ENCODE measurements around the gene PPIP5K2. TPM values are rescaled to one million over a fixed set of nuclear protein-coding genes. Genes with fewer than 3 reads are reported as not detected.

Gene PPIP5K2
- total and polyA plus RNA-seq, 10 donors, result 22.3 to 79.8 (median 63.5) TPM

- Histone ChIP-seq H3K4me1 (no peaks in the 10 kb centered on the region), H3K36me3 (peaks cover 0 to 100% (median 39%) of the 10 kb centered on the region in 6 donors), H3K27me3 (replicated peaks in 1 of 7) (no peaks in the 10 kb centered on the region), H3K4me3 (no peak overlapping the region), H3K27ac (no peak overlapping the region), H3K9me3 (no peaks in the 10 kb centered on the region)
- TF ChIP-seq POLR2A (IDR thresholded peaks at IDR 0.05), result no peak
- no peak for TF ChIP-seq CTCF (IDR thresholded peaks at IDR 0.05 in 8 of 11, conservative IDR thresholded peaks at IDR 0.05 in 3 of 11)
- no peak for TF ChIP-seq POLR2AphosphoS5 (IDR thresholded peaks at IDR 0.05)
- intact Hi-C loops (cut with DNase I; ENCODE audit: low total_unique reads), result no loop called here
- WGBS, 5 donors, result 89 to 93% (median 91%) methylated on average over 4 of the region's 4 CpGs
- no peak for DNase-seq
Measured at GRCh38 chr5:103177543-103177942, 57.4 kb downstream of the PPIP5K2 start.

- intact Hi-C loops (cut with DNase I; ENCODE audit: low total_unique reads), result no loop called here
- Histone ChIP-seq H3K27me3 (replicated peaks in 1 of 7) (no peaks in the 10 kb centered on the region), H3K36me3 (peaks cover 0 to 100% (median 43%) of the 10 kb centered on the region in 6 donors), H3K4me1 (no peaks in the 10 kb centered on the region), H3K27ac (no peak overlapping the region), H3K4me3 (no peak overlapping the region), H3K9me3 (no peaks in the 10 kb centered on the region)
- WGBS, 5 donors, result 96 to 100% (median 98%) methylated on average over 2 of the region's 2 CpGs
- DNase-seq, result no peak
- no peak for TF ChIP-seq POLR2AphosphoS5 (IDR thresholded peaks at IDR 0.05)
- TF ChIP-seq CTCF (IDR thresholded peaks at IDR 0.05 in 8 of 11, conservative IDR thresholded peaks at IDR 0.05 in 3 of 11), result no peak
- no peak for TF ChIP-seq POLR2A (IDR thresholded peaks at IDR 0.05)
Measured at GRCh38 chr5:103178167-103178566, 58.1 kb downstream of the PPIP5K2 start.

- no peak overlapping the region for H3K4me3 ChIP-seq
- 93 to 98% (median 97%) methylated on average over 8 of the region's 8 CpGs for WGBS, 5 donors
- H3K27me3 ChIP-seq (replicated peaks in 1 of 7), result no peaks in the 10 kb centered on the region
- no peak for DNase-seq
- H3K4me1 ChIP-seq, result no peaks in the 10 kb centered on the region
- no peak overlapping the region for H3K27ac ChIP-seq
- TF ChIP-seq POLR2A (IDR thresholded peaks at IDR 0.05), result no peak
- TF ChIP-seq CTCF (IDR thresholded peaks at IDR 0.05 in 8 of 11, conservative IDR thresholded peaks at IDR 0.05 in 3 of 11), result no peak
- no peak for TF ChIP-seq POLR2AphosphoS5 (IDR thresholded peaks at IDR 0.05)
- H3K9me3 ChIP-seq, result no peaks in the 10 kb centered on the region
- intact Hi-C loops (cut with DNase I; ENCODE audit: low total_unique reads), result no loop called here
- peaks cover 0 to 99% (median 54%) of the 10 kb centered on the region in 6 donors for H3K36me3 ChIP-seq
Measured at GRCh38 chr5:103186152-103186551, 66.1 kb downstream of the PPIP5K2 start.

- H3K27me3 ChIP-seq (replicated peaks in 1 of 7), result no peaks in the 10 kb centered on the region
- H3K27ac ChIP-seq, result no peak overlapping the region
- H3K9me3 ChIP-seq, result no peaks in the 10 kb centered on the region
- no peak for DNase-seq
- intact Hi-C loops (cut with DNase I; ENCODE audit: low total_unique reads), result no loop called here
- H3K36me3 ChIP-seq, result peaks cover 0 to 99% (median 46%) of the 10 kb centered on the region in 6 donors
- WGBS, 5 donors, result 88 to 98% (median 92%) methylated on average over 1 of the region's 1 CpG
- H3K4me1 ChIP-seq, result no peaks in the 10 kb centered on the region
- no peak for TF ChIP-seq CTCF (IDR thresholded peaks at IDR 0.05 in 8 of 11, conservative IDR thresholded peaks at IDR 0.05 in 3 of 11)
- no peak for TF ChIP-seq POLR2AphosphoS5 (IDR thresholded peaks at IDR 0.05)
- TF ChIP-seq POLR2A (IDR thresholded peaks at IDR 0.05), result no peak
- no peak overlapping the region for H3K4me3 ChIP-seq
Measured at GRCh38 chr5:103188436-103188835, 68.3 kb downstream of the PPIP5K2 start.

Measured in spleen (tissue), 11 donors.